Neural cell (in vitro differentiated cells): ENCODE data around the gene IRF3. TPM values are rescaled to one million over a fixed set of nuclear protein-coding genes. Genes with fewer than 3 reads are reported as not detected.

ENCODE experiments used
- H2AFZ ChIP-seq: fragments of 200-600, 300-800 bp; sonication (generic), shearing (Covaris generic); 2 replicates; pipeline ENCODE4 v1.6.0; 2014; ENCODE audit warnings: low read depth, mild to moderate bottlenecking, antibody characterized with exemption, low read length, moderate library complexity
- H3F3A ChIP-seq: fragments of 200-600 bp; shearing (Covaris generic); 2 replicates; pipeline ENCODE4 v1.6.1; 2016; ENCODE audit warnings: mild to moderate bottlenecking, moderate library complexity, mixed read lengths, antibody characterized with exemption, low read length; ENCODE audit not compliant: insufficient read depth, poor library complexity, severe bottlenecking
- H3K27ac ChIP-seq: fragments of 200-600, 300-800 bp; sonication (generic), shearing (Covaris generic); 2 replicates; pipeline ENCODE4 v1.5.1; 2014; ENCODE audit warnings: mild to moderate bottlenecking, low read length, moderate library complexity
- H3K27me3 ChIP-seq: fragments of 300-800, 200-600 bp; sonication (generic), shearing (Covaris generic); 2 replicates; pipeline ENCODE4 v1.6.0; 2014; ENCODE audit warnings: mild to moderate bottlenecking, low read depth, low read length, moderate library complexity; ENCODE audit not compliant: insufficient read depth
- H3K36me3 ChIP-seq: fragments of 300-800, 200-600 bp; sonication (generic), shearing (Covaris generic); 2 replicates; pipeline ENCODE4 v1.5.1; 2014; ENCODE audit warnings: mild to moderate bottlenecking, antibody characterized with exemption, low read length, moderate library complexity; ENCODE audit not compliant: insufficient read depth
- H3K4me2 ChIP-seq: fragments of 300-800, 200-600 bp; sonication (generic), shearing (Covaris generic); 2 replicates; pipeline ENCODE4 v1.6.0; 2014; ENCODE audit warnings: mild to moderate bottlenecking, low read length
- H3K4me3 ChIP-seq: fragments of 300-800, 200-600 bp; sonication (generic), shearing (Covaris generic); 2 replicates; pipeline ENCODE4 v1.5.1; 2014; ENCODE audit warnings: mild to moderate bottlenecking, low read length, moderate library complexity
- H3K79me2 ChIP-seq: fragments of 200-600 bp; shearing (Covaris generic); replicated peaks from 2 replicates; pipeline ENCODE4 v1.6.0; 2014; ENCODE audit warnings: mild to moderate bottlenecking, low read length, moderate library complexity; ENCODE audit not compliant: insufficient read depth
- H3K9ac ChIP-seq: fragments of 300-800, 200-600 bp; sonication (generic), shearing (Covaris generic); 2 replicates; pipeline ENCODE4 v1.6.1; 2016; ENCODE audit warnings: mild to moderate bottlenecking, low read length, mixed read lengths
- H3K9me2 ChIP-seq: fragments of 200-600 bp; shearing (Covaris generic); 2 replicates; pipeline ENCODE4 v1.6.1; 2016; ENCODE audit warnings: mild to moderate bottlenecking, low read length, mixed read lengths; ENCODE audit not compliant: insufficient read depth
- H3K9me3 ChIP-seq: fragments of 200-600, 300-800 bp; sonication (generic), shearing (Covaris generic); 2 replicates; pipeline ENCODE4 v1.6.1; 2016; ENCODE audit warnings: mild to moderate bottlenecking, mixed run types, low read length, moderate library complexity, mixed read lengths
- H4K20me1 ChIP-seq: fragments of 200-600 bp; shearing (Covaris generic); 2 replicates; pipeline ENCODE4 v1.6.1; 2016; ENCODE audit warnings: mild to moderate bottlenecking, mixed run types; ENCODE audit not compliant: insufficient read depth
- EP300 ChIP-seq: fragments of 450-650 bp; conservative IDR thresholded peaks from 2 replicates; pipeline ENCODE4 v1.6.1; 2014; ENCODE audit warnings: antibody characterized with exemption, mild to moderate bottlenecking, moderate library complexity; ENCODE audit not compliant: poor library complexity, severe bottlenecking
- EZH2 ChIP-seq: fragments of 200-600, 300-800 bp; shearing (Covaris generic), sonication (generic); IDR thresholded peaks from 2 replicates; pipeline ENCODE4 v1.6.1; 2014; ENCODE audit warnings: antibody characterized with exemption, low read length, borderline replicate concordance, mild to moderate bottlenecking; ENCODE audit not compliant: insufficient read depth, poor library complexity, severe bottlenecking
- MXI1 ChIP-seq: fragments of 450-650 bp; conservative IDR thresholded peaks from 2 replicates; pipeline ENCODE4 v1.6.1; 2014; ENCODE audit warnings: antibody characterized with exemption, mild to moderate bottlenecking; ENCODE audit not compliant: poor library complexity, severe bottlenecking
- POLR2AphosphoS5 ChIP-seq: IDR thresholded peaks from 2 replicates; pipeline ENCODE4 v1.6.1; 2012
- RAD21 ChIP-seq: fragments of 450-650 bp; conservative IDR thresholded peaks from 2 replicates; pipeline ENCODE4 v1.6.1; 2014; ENCODE audit warnings: antibody characterized with exemption, mild to moderate bottlenecking, moderate library complexity
- SMC3 ChIP-seq: fragments of 450-650 bp; conservative IDR thresholded peaks from 2 replicates; pipeline ENCODE4 v1.6.1; 2014; ENCODE audit warnings: antibody characterized with exemption, mild to moderate bottlenecking, moderate library complexity; ENCODE audit not compliant: poor library complexity
- TAF1 ChIP-seq: IDR thresholded peaks from 2 replicates; pipeline ENCODE4 v1.6.1; 2012; ENCODE audit warnings: low read depth
- polyA plus RNA-seq: library from polyadenylated mRNA; depleted of rRNA; stranded (reverse); fragments of >200 nt; gene quantifications from 2 replicates; pipeline ENCODE4 v1.2.3, GENCODE V29; 2014
- TF ChIP-seq, protein P1 (sequence below): IDR thresholded peaks from 2 replicates; pipeline ENCODE4 v1.6.1; 2012; ENCODE audit warnings: borderline replicate concordance
- TF ChIP-seq, protein P2 (sequence below): fragments of 450-650 bp; IDR thresholded peaks from 2 replicates; pipeline ENCODE4 v1.5.1; 2014; ENCODE audit warnings: antibody characterized with exemption, mild to moderate bottlenecking, moderate library complexity; ENCODE audit not compliant: poor library complexity, severe bottlenecking

Gene IRF3
- polyA plus RNA-seq, 1 donor from 2014 or later = 39.4 TPM

DNA sequence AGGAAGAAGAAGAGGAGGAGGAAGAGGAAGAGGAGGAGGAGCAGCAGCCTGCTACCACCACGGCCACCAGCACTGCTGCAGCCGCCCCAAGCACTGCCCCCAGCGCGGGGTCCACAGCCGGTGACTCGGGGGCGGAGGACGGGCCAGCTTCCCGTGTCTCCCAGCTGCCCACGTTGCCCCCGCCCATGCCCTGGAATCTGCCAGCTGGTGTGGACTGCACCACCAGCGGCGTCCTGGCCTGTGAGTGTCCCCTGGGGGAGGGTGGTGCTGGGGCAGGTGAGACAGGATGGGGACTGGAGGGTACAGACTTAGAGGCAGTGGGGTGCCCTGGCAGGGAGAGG lies 12.2 kb downstream of the IRF3 start:
- Histone ChIP-seq H3K4me3 (no peak overlapping the region), H3K4me2 (no peak overlapping the region), H3K9me3 (no peaks in the 10 kb centered on the region), H2AFZ (no peak overlapping the region), H4K20me1 (no peaks in the 10 kb centered on the region), H3K27me3 (no peaks in the 10 kb centered on the region), H3F3A (no peaks in the 10 kb centered on the region), H3K9me2 (no peaks in the 10 kb centered on the region), H3K27ac (no peak overlapping the region), H3K9ac (no peak overlapping the region), H3K36me3 (no peaks in the 10 kb centered on the region), H3K79me2 (no peaks in the 10 kb centered on the region)
- TF ChIP-seq, protein P1, sequence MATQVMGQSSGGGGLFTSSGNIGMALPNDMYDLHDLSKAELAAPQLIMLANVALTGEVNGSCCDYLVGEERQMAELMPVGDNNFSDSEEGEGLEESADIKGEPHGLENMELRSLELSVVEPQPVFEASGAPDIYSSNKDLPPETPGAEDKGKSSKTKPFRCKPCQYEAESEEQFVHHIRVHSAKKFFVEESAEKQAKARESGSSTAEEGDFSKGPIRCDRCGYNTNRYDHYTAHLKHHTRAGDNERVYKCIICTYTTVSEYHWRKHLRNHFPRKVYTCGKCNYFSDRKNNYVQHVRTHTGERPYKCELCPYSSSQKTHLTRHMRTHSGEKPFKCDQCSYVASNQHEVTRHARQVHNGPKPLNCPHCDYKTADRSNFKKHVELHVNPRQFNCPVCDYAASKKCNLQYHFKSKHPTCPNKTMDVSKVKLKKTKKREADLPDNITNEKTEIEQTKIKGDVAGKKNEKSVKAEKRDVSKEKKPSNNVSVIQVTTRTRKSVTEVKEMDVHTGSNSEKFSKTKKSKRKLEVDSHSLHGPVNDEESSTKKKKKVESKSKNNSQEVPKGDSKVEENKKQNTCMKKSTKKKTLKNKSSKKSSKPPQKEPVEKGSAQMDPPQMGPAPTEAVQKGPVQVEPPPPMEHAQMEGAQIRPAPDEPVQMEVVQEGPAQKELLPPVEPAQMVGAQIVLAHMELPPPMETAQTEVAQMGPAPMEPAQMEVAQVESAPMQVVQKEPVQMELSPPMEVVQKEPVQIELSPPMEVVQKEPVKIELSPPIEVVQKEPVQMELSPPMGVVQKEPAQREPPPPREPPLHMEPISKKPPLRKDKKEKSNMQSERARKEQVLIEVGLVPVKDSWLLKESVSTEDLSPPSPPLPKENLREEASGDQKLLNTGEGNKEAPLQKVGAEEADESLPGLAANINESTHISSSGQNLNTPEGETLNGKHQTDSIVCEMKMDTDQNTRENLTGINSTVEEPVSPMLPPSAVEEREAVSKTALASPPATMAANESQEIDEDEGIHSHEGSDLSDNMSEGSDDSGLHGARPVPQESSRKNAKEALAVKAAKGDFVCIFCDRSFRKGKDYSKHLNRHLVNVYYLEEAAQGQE = no peak
- TF ChIP-seq, protein P2, sequence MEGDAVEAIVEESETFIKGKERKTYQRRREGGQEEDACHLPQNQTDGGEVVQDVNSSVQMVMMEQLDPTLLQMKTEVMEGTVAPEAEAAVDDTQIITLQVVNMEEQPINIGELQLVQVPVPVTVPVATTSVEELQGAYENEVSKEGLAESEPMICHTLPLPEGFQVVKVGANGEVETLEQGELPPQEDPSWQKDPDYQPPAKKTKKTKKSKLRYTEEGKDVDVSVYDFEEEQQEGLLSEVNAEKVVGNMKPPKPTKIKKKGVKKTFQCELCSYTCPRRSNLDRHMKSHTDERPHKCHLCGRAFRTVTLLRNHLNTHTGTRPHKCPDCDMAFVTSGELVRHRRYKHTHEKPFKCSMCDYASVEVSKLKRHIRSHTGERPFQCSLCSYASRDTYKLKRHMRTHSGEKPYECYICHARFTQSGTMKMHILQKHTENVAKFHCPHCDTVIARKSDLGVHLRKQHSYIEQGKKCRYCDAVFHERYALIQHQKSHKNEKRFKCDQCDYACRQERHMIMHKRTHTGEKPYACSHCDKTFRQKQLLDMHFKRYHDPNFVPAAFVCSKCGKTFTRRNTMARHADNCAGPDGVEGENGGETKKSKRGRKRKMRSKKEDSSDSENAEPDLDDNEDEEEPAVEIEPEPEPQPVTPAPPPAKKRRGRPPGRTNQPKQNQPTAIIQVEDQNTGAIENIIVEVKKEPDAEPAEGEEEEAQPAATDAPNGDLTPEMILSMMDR = no peak
- TF ChIP-seq EP300 (no peak), TAF1 (no peak), MXI1 (no peak), RAD21 (no peak), SMC3 (no peak), POLR2AphosphoS5 (no peak), EZH2 (no peak)

DNA sequence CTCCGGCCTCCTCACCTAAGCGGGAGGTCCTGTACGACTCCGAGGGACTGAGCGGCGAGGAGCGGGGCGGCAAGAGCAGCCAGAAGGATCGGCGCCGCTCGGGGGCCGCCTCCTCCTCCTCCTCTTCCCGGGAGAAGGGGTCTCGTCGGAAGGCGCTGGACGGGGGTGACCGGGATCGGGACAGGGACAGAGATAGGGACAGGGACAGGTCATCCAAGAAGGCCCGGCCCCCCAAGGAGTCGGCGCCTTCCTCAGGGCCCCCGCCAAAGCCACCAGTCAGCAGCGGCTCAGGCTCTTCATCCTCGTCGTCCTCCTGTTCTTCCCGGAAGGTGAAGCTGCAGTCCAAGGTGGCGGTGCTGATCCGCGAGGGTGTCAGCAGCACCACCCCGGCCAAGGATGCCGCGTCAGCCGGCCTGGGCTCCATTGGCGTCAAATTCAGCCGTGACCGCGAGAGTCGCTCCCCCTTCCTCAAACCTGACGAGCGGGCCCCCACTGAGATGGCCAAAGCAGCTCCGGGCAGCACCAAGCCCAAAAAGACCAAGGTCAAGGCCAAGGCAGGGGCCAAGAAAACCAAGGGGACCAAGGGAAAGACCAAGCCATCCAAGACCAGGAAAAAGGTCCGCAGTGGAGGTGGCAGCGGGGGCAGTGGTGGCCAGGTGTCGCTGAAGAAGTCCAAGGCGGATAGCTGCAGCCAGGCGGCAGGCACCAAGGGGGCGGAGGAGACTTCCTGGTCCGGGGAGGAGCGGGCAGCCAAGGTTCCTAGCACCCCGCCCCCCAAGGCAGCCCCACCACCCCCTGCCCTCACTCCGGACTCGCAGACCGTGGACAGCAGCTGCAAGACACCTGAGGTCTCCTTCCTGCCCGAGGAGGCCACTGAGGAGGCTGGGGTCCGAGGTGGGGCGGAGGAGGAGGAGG lies 12.8 kb downstream of the IRF3 start:
- Histone ChIP-seq H4K20me1 (no peaks in the 10 kb centered on the region), H3K4me2 (no peak overlapping the region), H3K27ac (no peak overlapping the region), H3F3A (no peaks in the 10 kb centered on the region), H3K9ac (no peak overlapping the region), H3K27me3 (no peaks in the 10 kb centered on the region), H3K36me3 (no peaks in the 10 kb centered on the region), H2AFZ (no peak overlapping the region), H3K79me2 (no peaks in the 10 kb centered on the region), H3K9me3 (no peaks in the 10 kb centered on the region), H3K4me3 (no peak overlapping the region), H3K9me2 (no peaks in the 10 kb centered on the region)
- TF ChIP-seq TAF1 (no peak), POLR2AphosphoS5 (no peak), RAD21 (no peak), EZH2 (no peak), MXI1 (no peak), SMC3 (no peak)
- TF ChIP-seq, protein P1 = no peak
- TF ChIP-seq, protein P2 = no peak
